ENCODE measurements around the gene NTRK1.

Gene NTRK1

DNA sequence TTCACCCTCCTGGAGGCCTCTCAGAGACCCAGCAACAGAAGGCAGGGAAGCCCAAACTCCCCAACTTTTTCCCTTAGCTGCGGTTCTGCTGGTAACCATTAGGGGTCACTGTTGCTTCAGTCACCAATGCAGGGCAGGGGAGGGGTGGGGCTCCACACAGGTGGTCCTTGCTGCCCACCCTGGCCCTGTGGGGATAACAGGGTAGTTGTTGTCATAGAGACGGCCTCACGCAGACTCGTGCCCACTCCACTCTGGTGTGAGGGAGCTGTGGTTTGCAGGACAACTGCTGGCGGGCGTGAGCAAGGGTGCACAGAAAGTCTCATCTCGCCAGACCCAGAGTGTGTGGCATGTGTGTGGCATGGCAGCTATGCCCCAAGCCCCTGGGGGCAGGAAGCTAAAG, 21.7 kb upstream of the NTRK1 start:
- peak; percentile 49 for DNase-seq (ENCODE audit: low spot score)

DNA sequence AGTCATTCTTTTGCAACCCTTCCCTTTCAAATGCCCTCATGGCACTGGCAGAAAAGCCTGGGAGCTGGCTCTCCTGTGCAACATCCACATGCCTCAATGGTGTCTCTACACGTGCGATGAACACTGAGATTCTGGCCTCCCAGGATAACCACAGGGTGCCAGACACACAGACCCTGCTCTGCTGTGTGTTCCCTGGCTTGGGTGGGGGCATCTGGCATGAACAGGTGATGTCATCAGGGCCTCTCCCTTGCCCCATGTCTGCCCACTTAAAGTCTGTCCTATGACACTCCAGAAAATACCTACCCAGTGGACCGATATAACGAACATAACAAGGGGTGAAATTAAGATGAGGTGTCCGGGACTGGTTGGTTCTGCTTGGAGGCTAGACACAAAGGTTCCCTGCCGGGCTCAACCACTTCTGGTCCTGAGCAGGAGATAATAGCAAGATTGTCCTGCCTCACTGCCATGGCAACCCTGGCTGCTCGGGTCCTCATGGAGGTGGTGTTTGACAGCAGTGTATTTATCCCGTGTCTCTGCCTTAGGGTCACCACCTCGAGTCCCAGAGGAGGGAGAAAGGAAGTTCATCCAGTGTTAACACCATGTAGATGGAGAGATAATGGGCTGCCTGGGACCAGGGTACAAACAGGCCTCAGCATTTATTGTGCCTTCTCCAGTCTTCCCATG, 21.1 kb upstream of the NTRK1 start:
- no peak for DNase-seq (ENCODE audit: low spot score)

DNA sequence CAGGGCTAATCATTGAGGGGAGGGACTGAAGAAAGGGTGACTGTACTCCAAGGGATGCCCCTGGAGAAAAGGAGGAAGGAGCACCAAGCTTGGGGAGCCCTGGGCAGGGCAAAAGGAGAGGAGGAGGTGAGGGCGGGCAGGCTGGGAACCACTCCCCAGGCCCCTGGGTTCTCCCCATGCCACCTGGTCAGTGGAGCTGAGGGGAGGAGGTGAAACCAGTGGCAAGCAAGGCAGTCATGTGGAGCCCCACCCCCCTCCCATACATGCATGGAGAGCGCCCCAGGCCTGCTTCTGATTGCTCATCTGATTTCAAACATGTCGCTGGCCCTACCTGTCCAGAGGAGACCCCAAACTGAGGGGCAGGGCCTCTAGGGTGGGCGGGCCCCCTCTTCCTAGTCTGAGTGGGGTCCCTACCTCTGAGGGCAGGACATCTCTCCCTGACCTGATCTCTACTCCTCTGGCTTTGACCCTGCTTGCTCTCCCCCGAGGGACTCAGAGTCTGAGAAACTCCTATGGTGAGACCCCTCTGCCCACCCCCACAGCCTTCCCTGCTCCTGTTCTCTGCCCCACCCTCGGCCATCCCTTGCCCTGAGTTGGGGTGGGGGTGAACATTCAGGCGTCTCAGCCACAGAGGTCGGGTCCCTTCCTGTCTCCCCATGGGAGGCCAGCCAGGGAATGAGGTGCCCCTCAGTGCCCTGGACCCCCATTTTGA, 20.3 kb upstream of the NTRK1 start:
- DNase-seq (ENCODE audit: low spot score): no peak

DNA sequence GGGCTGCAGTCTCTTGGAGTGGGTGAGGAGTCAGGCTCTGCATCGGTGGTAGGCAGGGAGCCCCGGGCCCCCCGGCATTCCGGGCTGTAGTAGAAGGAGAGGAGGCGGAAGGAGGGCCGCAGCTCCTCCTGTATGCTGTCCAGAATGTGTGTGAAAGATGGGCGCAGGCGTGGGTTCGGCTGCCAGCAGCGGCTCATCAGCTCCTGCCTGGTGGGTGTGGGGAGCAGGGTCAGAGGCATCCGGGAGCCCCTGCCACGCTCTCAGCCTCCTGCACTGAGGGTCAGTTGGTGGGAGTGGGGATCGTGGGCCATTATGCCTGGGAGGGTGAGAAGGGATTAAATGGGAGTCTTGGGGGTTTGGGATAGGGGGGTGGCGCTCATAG, 19.8 kb upstream of the NTRK1 start:
- DNase-seq (ENCODE audit: low spot score): no peak

DNA sequence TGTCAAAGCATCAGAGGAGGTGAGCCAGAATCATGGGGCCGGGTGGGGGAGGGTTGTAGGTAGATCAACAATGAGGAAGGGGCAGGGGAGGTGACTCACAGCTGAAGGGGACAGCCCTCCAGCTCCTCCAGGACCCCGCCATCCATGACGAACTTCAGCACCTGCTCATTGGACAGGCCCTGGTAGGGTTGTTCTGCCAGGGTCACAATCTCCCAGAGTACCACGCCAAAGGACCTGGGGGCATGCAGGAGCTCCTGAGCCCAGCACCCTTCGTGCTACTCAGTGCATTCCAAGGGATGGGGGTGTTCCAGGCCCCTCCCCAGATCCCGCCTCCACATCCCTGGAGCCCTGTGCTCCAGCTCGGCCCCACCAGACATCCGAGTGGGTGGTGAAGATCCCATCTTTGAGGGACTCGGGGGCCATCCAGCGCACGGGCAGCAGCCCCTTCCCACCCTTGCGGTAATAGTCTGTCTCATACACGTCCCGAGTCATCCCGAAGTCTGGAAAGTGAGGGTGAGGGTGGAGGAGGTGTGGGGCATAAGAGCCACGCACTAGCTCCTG, 19.3 kb upstream of the NTRK1 start:
- DNase-seq (ENCODE audit: low spot score): no peak

DNA sequence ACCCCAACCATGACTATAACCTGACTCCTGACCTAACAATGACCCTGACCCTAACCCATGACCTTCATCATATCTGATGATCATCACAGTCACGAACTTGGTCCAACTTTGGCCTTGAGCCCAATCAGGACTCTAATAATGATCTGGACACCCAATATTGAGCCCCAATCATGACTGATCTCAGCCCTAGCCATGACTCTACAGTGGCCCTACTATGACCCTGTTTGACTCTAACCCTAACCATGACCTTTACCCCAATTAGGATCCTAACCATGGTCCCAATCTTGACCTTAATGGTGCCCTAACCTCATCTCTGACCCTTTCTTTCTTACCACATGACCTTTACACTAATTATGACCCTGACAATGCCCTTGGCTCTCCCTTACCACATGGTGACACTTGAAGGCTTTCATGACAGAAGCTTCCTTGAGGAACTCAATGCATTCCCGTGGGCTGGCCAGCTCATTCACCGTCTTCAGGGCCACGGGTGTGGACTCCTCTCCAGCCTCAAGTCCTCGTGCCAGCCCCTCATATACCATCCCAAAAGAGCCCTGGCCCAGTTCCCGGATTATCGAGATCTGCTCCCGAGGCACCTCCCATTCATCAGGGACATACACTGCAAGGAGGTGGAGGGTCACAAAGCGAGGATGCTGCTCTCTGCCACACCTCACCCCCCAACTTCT, 17.9 kb upstream of the NTRK1 start:
- DNase-seq (ENCODE audit: low spot score): no peak

DNA sequence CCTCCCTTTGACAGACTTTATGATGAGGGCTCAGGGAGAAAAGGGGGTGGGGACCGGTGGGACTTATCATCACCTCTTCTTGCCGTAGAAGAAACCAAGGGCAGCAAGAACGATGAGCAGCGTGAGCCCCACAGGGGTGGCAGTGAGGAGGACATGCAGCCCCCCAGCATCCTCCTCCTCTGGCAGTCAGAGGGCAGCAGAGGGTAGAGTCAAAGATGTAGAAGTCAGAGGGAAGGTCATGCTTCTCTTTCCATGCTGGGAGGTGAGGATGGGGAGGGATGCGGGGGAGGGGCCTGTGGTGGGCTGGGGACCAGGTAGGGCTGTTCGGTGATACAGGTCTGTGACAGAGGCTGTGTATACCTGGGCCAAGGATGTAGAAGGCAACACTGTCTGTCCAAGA, 16.6 kb upstream of the NTRK1 start:
- DNase-seq (ENCODE audit: low spot score): no peak

DNA sequence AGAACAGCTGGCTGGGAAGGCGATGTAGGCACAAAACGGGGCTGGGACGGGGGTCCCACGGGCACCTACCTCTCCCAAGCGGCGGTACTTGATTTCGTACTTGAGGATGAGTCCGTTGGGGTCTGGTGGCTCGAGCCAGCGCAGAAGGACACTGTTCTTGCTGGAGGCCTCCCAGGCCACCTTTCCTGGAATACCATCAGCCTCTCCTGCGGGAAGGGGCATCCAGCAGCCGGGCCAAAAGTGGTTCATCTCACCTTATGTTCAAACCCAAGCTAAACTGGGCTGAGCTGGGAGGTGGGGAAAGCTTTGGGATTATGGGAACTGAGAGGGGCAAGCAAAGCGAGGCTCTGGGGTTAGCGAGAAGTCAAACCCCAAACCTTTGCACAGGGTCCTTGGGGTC, 16.0 kb upstream of the NTRK1 start:
- no peak for DNase-seq (ENCODE audit: low spot score)

DNA sequence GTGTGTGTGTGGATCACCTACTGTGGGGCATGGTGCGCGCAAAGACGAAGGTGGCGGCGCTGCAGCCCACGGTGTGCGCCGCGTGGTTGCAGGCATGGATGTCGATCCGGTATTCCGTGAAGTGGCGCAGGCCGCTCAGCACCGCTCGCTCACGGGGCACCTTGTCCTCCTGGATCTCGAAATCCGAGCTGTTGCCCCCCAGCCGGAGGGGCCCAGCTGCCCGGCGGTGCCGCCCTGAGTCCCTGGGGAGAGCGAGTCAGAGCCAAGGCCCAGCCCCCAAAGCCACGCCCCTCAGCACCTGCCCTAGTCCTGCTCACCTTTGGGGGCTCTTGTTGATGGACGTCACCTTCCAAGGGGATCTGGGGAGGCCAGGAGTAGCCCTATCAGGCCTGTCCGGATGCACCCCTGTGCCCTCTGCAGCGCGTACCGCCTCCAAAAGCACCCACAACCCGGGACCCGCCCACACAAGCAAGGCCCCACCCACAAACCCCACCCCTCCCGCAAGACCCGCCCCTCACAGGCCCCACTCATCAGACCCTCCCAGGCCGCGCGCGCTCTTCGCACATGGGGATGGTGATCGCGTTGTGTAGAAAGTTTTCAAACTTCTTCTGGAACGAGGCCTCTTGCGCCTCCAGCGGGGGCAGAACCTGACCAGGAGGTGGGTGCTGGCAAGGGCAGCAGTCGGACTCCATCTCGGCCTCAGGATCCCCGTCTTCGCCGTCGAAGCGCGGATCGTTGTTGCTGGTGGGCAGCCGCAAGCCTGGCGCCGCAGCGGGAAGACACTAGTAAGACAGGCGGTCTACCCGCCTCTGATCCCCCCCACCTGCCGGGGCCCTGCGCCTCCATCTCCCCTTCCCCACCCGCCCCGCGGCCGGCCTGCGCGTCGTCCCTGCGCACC, 15.4 kb upstream of the NTRK1 start:
- DNase-seq (ENCODE audit: low spot score): no peak

DNA sequence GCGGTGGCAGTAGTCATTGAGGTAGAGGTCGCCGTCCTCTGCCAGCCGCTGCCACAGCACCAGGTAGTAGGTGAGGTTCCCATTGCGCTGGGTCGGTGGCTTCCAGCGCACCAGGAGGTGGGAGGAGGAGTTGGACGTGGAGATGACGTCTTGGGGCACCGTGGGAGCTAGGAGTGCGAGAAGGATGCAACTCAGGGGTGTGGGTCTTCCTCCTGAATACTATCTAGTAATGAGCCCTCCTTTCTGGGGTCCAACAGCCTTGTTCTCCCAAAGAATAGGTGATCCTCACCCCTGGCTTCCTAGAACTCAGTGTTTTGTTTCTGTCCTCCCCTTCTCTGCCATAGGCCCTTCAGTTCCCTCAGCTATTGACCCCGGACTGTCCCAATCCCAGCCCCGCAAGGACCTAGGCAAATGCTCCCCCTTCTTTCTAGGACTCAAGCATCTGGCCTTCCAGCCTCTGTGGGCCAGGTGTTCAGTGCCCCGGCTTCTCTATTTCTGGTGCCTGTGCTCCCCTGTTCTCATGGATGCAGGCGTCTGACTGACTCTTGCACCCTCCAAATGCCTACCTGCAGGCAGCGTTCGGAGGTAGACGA, 14.6 kb upstream of the NTRK1 start:
- no peak for DNase-seq (ENCODE audit: low spot score)

DNA sequence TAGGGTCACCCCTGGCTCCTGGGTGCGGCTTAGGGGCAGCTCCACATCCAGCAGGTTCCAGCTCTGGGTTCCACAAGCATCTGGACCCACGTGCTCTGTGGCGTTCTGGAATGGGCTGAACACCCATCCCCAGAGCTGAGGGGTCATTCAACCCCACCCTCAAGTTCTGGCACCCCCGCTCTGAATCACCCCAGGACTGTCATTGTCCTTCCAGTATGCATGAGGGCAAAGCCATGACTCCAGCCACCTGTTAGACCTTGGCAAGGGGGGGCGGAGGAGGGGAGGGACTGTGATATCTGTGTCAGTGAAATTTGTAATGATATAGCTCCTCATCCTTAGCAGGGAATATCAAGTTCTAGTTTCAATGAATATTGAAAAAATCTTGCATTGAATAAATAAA, 14.0 kb upstream of the NTRK1 start:
- no peak for DNase-seq (ENCODE audit: low spot score)

DNA sequence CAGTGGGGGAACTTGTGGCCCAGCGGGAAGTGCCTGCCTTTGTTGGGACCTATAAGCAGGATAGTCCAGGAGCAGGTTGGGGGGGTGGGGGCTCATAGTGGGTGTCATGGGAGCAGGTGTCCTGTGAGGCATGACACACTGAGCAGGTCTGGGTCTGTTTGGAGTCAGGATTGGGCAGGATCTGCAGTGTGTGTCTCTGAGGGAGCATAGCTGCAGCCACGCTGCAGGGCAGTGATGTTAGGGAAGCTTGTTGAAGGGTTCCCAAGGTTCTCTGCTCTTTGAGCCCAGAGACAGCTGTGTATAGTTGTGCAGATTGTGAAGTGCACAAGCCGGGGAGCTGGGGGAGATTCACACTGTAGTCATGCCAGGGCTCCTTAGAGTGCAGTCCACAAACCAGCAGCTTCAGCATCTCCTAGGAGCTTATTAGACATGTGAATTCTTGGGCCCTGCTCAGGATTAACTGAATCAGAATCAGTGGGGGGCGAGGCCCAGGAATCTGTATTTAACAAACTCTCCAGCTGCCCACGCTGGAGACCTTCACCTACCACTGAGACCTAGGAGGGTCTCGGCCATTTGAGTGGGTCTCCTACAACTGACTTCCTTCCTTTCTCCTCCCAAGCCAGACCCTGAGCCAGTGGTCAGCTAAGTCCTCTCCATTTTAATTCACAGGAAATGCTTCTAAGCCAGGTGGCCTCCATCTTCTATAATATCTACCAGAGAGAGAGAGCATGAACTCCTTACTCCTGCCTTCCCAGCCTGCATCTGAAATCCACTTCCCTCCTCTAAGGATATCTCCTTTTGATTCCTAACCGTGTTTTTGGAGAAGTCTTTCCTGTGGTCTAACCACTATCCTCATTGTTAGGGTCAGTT, 12.8 kb upstream of the NTRK1 start:
- no peak for DNase-seq (ENCODE audit: low spot score)

DNA sequence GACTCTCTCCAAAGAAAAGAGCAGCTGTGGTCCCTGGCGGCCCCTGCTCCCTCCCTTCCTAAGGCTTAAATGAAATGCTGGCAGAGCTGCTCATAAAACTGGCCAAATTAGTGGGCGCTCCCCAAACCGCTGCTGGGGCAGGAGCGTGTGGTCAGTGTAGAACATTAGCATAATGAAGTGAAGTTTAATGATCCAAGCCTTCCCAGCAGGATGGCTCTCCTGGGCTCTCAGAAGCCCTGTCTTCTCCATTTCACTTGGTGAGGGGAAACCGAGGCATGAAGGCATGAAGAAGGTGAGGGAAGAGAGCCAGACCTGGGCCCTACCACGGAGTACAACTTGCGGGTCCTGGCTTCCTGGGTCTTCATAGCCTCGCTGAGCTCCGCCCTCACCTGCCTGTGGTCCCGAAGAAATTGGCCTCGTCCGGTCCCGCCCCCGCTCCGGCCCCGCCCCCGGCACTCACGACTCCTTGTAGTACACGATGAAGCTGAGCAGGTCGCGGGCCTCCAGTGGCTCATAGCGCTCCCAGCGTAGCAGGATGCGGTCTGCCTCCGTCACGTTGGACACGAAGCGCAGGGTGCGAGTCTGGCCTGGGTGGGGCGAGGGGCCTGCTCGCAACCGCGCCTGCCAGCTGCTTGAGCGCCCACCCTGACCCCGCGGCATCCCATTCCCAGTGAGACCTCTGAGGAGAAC, 12.1 kb upstream of the NTRK1 start:
- peak; percentile 53 for DNase-seq (ENCODE audit: low spot score)

DNA sequence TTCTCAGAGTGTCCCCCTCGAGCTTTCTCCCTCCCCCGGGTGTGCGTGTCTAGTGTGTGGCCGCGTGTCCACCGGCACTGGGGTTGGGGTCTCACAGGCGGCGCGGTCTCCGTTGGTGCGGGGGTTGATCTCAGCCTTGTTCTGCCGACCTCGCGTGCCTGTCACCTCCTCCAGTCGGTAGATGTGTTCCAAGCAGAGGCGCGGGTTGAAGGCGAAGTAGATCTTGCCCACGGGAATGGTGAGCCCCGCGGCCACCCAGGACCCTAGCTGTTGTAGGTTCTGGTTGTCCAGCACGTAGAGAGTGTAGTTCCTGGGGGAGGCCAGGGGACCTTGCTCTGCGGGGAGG, 11.5 kb upstream of the NTRK1 start:
- no peak for DNase-seq (ENCODE audit: low spot score)

DNA sequence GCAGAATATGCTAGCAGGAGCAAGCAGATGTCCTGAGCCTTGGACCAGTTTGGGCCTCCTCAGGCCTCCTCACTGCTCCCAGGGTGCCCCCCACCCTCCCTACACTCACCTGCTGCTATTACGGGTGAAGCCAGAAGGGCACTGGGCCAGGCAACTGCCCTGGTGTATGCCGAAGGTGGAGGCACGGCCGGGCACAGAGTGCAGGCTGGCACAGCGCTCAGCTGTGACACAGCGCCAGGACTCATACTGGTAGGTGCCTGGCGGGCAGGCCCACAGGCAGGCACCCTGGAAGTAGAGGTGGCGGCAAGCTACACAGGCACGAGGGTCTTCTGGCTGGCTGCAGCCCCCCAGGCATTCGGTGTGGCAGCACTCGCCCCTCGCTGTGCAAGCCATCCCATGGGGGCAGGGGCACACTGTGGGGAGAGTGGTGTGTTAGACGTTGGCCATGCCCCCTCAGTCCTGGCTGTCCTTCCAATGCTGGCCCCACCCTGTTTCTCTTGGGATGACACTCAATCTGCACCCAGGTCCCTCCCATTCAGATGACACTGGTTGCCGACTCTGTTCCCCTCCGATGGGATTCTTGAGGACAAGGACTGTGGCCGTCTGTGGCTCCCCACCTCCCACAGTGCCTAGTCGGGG, 8.8 kb upstream of the NTRK1 start:
- DNase-seq (ENCODE audit: low spot score): no peak

DNA sequence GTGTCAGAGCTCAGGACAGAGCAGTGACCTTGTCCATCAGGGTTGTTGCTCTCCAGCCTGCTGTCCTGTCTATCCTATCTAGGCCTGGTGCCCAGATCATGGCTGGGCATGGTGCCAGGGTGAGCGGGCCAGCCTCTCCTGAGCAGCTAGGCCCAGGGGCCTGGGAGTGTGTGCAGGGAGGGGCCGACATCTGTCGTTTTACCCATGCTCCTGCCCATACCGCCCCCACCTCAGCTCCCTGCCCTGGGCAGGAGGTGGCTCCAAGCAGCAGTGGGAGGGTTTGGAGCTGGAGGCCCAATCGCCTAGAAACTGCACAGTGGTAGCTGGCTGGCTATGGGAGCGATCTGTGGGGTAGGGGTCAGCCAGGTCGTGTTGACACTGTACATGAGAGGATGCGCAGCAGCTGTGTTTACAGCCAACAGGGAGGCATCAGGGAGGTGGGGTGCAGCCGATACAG, 8.2 kb upstream of the NTRK1 start:
- no peak for DNase-seq (ENCODE audit: low spot score)

DNA sequence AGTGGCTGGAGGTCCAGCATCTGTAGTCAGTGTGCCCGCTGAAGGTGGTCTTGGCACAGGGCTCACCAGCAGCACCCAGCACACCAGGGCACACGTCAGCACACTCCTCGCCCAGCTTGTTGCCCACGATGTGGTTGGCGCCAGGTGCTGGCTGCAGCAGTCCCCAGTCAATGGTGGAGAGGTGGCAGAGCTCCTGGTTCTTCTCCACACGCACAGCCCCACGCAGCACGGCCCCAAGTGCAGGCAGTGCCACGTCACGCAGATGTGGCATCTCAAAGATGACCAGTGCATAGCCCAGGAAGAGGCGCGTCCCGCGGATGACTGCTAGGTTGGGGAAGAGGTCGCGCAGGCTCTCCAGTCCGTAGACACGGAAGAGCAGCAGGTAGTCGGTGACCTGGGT, 6.9 kb upstream of the NTRK1 start:
- DNase-seq (ENCODE audit: low spot score): no peak

DNA sequence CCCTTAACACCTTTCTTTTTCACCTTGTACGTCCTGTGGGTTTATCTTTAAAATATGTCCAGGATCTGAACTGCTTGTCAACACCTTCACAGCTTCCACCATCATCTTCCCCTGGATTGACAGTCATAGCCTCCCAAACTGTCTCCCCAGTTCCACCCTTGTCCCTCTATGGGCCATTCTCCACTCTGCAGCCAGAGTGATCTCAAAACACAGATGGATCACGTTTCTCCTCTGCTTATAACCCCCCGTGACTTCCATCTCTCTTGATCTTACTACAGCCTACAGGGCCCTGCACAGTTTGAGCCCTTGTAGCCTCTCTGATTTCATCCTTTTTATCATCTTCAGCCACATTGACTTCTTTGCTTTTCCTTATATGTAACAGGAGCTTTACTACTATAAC, 6.0 kb upstream of the NTRK1 start:
- DNase-seq (ENCODE audit: low spot score): no peak

DNA sequence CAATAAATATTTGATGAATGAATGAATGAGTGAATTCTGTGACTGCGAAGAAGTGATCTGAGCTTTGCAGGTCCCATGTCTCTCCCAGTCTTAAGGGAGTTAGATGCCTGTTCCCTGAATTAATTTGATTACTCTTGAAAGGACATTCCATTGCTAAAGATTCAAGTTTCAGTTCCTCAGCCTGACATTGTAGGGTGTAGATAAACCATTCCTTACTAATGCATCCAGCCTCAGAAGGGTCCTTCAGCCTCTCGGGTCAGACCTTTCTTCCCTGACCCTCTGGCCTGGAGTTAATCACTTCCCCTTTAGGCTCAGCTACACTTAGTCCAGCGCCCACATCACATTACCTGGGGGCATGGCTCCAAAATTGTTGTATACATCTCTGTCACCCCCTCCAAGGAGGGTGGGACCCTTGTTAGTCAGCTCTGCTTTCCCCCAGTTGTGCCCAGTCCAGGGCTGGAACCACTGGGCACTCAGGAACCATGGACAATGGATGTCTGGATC, 4.3 kb upstream of the NTRK1 start:
- DNase-seq (ENCODE audit: low spot score): no peak

All from activated CD4-positive, alpha-beta T cell treated with anti-CD3 and anti-CD28 coated beads, Interleukin-2, Interleukin-4, amounts not matched to agents 100 ng/mL and 50 ng/mL, durations not matched to agents 16 hours and 8 hours (primary cell).